Measurements from ENCODE around the gene SWAP70. TPM values are rescaled to one million over a fixed set of nuclear protein-coding genes. Genes with fewer than 3 reads are reported as not detected.

Gene SWAP70
- total RNA-seq, 1 experiment from 2014 or later = 18.6 TPM

- Histone ChIP-seq H3K27me3 (ENCODE audit: insufficient read depth, low read depth) (no peaks in the 10 kb centered on the region), H3K9me3 (ENCODE audit: insufficient read depth, low read depth) (no peaks in the 10 kb centered on the region), H3K9me2 (ENCODE audit: insufficient read depth) (no peaks in the 10 kb centered on the region), H3K36me3 (ENCODE audit: low read depth) (no peaks in the 10 kb centered on the region), H3K4me1 (replicated peaks; ENCODE audit: insufficient read depth) (no peaks in the 10 kb centered on the region), H3K27ac (no peak overlapping the region), H2AFZ (no peak overlapping the region), H4K20me1 (ENCODE audit: insufficient read depth) (no peaks in the 10 kb centered on the region), H3K4me3 (no peak overlapping the region), H3K79me2 (ENCODE audit: low read depth) (no peaks in the 10 kb centered on the region), H3F3A (ENCODE audit: insufficient read depth, low read depth) (no peaks in the 10 kb centered on the region), H3K4me2 (no peak overlapping the region)
- CTCF ChIA-PET = no interaction called here
- TF ChIP-seq EZH2 (IDR thresholded peaks at IDR 0.05; ENCODE audit: low read depth) (no peak), CTCF (conservative IDR thresholded peaks at IDR 0.05) (no peak)
- DNase-seq = no peak
- POLR2A ChIA-PET (ENCODE audit: unreplicated experiment) = interaction anchor here (0.7 kb wide), 1 partner anchor 752 kb away, joined by 3 read pairs; no protein-coding TSS in a partner anchor
- BruUV-seq (replicated peaks) = no TSS peak
- intact Hi-C loops (cut with micrococcal nuclease; ENCODE audit: unreplicated experiment) = no loop called here
Measured at GRCh38 chr11:9629064-9629463, 34.8 kb upstream of the SWAP70 start.

DNA sequence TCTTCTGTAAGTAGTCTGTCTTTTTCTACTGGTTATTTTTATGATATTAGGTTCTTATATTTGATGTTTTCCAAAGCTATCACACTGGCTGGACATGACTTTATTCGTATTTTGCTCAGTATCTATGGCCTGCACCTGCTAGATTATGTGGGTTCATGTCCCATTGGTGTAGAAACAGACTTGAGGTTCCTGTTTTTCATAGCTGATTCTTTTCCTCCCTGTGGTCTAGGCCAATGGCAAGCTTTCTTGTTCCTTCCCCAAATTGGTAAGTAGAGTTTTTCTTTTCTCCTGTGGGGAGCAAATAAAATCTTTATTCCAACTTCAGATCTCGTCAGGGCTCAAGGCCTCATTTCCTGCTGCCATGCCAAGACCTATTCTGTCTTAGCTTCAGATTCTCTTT, 30.2 kb upstream of the SWAP70 start:
- Histone ChIP-seq H3K79me2 (ENCODE audit: low read depth) (no peaks in the 10 kb centered on the region), H3K9me2 (ENCODE audit: insufficient read depth) (no peaks in the 10 kb centered on the region), H3K36me3 (ENCODE audit: low read depth) (no peaks in the 10 kb centered on the region), H3K9me3 (ENCODE audit: insufficient read depth, low read depth) (no peaks in the 10 kb centered on the region), H3K27me3 (ENCODE audit: insufficient read depth, low read depth) (no peaks in the 10 kb centered on the region), H2AFZ (no peak overlapping the region), H3K4me1 (replicated peaks; ENCODE audit: insufficient read depth) (no peaks in the 10 kb centered on the region), H3K4me2 (no peak overlapping the region), H3K4me3 (no peak overlapping the region), H3K27ac (no peak overlapping the region), H4K20me1 (ENCODE audit: insufficient read depth) (no peaks in the 10 kb centered on the region), H3F3A (ENCODE audit: insufficient read depth, low read depth) (no peaks in the 10 kb centered on the region)
- POLR2A ChIA-PET (ENCODE audit: unreplicated experiment) = interaction anchor here (0.6 kb wide), 2 partner anchors 231 to 676 kb away, joined by 4 read pairs; no protein-coding TSS in a partner anchor
- no TSS peak for BruUV-seq (replicated peaks)
- CTCF ChIA-PET = no interaction called here
- intact Hi-C loops (cut with micrococcal nuclease; ENCODE audit: unreplicated experiment) = no loop called here
- DNase-seq = no peak
- TF ChIP-seq CTCF (conservative IDR thresholded peaks at IDR 0.05) (no peak), EZH2 (IDR thresholded peaks at IDR 0.05; ENCODE audit: low read depth) (no peak)

GRCh38 chr11:9636691-9637090, 27.2 kb upstream of the SWAP70 start:
- Histone ChIP-seq H2AFZ (no peak overlapping the region), H3K9me3 (ENCODE audit: insufficient read depth, low read depth) (no peaks in the 10 kb centered on the region), H3K79me2 (ENCODE audit: low read depth) (no peaks in the 10 kb centered on the region), H3F3A (ENCODE audit: insufficient read depth, low read depth) (no peaks in the 10 kb centered on the region), H3K4me2 (no peak overlapping the region), H4K20me1 (ENCODE audit: insufficient read depth) (no peaks in the 10 kb centered on the region), H3K27me3 (ENCODE audit: insufficient read depth, low read depth) (no peaks in the 10 kb centered on the region), H3K36me3 (ENCODE audit: low read depth) (no peaks in the 10 kb centered on the region), H3K4me3 (no peak overlapping the region), H3K27ac (no peak overlapping the region), H3K4me1 (replicated peaks; ENCODE audit: insufficient read depth) (no peaks in the 10 kb centered on the region), H3K9me2 (ENCODE audit: insufficient read depth) (no peaks in the 10 kb centered on the region)
- no peak for DNase-seq
- POLR2A ChIA-PET (ENCODE audit: unreplicated experiment) = no interaction called here
- no TSS peak for BruUV-seq (replicated peaks)
- no peak for TF ChIP-seq EZH2 (IDR thresholded peaks at IDR 0.05; ENCODE audit: low read depth)
- TF ChIP-seq CTCF (conservative IDR thresholded peaks at IDR 0.05) = no peak
- intact Hi-C loops (cut with micrococcal nuclease; ENCODE audit: unreplicated experiment) = no loop called here
- CTCF ChIA-PET = interaction anchor here (0.5 kb wide), 1 partner anchor 42 kb away, joined by 5 read pairs; no protein-coding TSS in a partner anchor

All from PC-9 (cell line).